Ascending aorta (tissue), 2 donors: ENCODE data around the gene KSR2. TPM values are rescaled to one million over a fixed set of nuclear protein-coding genes. Genes with fewer than 3 reads are reported as not detected.

Source experiments
- DNase-seq, 2 donors: peaks; one replicate each; pipeline ENCODE4 v3.0.0-alpha.2; 2019; ENCODE audit warnings: low spot score in 2 of 2
- H3K27ac ChIP-seq, 2 donors: fragments of 200-600 bp; sonication (generic); one replicate each; pipeline ENCODE4 v1.5.1; 2016 to 2017; ENCODE audit warnings: mild to moderate bottlenecking in 1 of 2
- H3K27me3 ChIP-seq: fragments of 200-600 bp; sonication (generic); one replicate; pipeline ENCODE4 v1.5.1; 2017
- H3K36me3 ChIP-seq, 2 donors: fragments of 200-600 bp; sonication (generic); one replicate each; pipeline ENCODE4 v1.5.1; 2016
- H3K4me1 ChIP-seq, 2 donors: fragments of 200-600 bp; sonication (generic); one replicate each; pipeline ENCODE4 v1.5.1; 2016 to 2017; ENCODE audit warnings: mild to moderate bottlenecking in 1 of 2
- H3K4me3 ChIP-seq, 2 donors: fragments of 200-600 bp; sonication (generic); one replicate each; pipeline ENCODE4 v1.5.1; 2016 to 2017; ENCODE audit warnings: mild to moderate bottlenecking in 1 of 2
- H3K9me3 ChIP-seq, 2 donors: fragments of 200-600 bp; sonication (generic); one replicate each; pipeline ENCODE4 v1.5.1; 2016
- CTCF ChIP-seq, 3 experiments: fragments of 200-600 bp in 2 of 3; fragments of 450-650 bp in 1 of 3; sonication (generic) in 2 of 3; IDR thresholded peaks; one replicate each; pipeline ENCODE4 v1.5.1; 2016 to 2019; ENCODE audit warnings: antibody characterized with exemption in 3 of 3, mild to moderate bottlenecking in 1 of 3, moderate library complexity in 1 of 3
- intact Hi-C: fragments of 100-400 bp; cut with DNase I; formaldehyde crosslinking; loops from one replicate; pipeline ENCODE4 v1.15.1; 2023
- total RNA-seq: library from RNA; depleted of rRNA; stranded (reverse); fragments of >200 nt; gene quantifications from one replicate; pipeline ENCODE4 v1.1.0, GENCODE V29; 2016

Gene KSR2
- total RNA-seq, 1 donor from 2014 or later = 0.11 TPM

GRCh38 chr12:117452112-117452511 lies 516.7 kb downstream of the KSR2 start:
- TF ChIP-seq CTCF (IDR thresholded peaks at IDR 0.05) = no peak
- Histone ChIP-seq H3K36me3 (no peaks in the 10 kb centered on the region), H3K27me3 (no peaks in the 10 kb centered on the region), H3K4me1 (no peaks in the 10 kb centered on the region), H3K4me3 (no peak overlapping the region), H3K27ac (no peak overlapping the region), H3K9me3 (no peaks in the 10 kb centered on the region)
- DNase-seq = no peak
- intact Hi-C loops = no loop called here

- intact Hi-C loops = no loop called here
- Histone ChIP-seq H3K4me1 (no peaks in the 10 kb centered on the region), H3K9me3 (no peaks in the 10 kb centered on the region), H3K36me3 (no peaks in the 10 kb centered on the region), H3K27ac (no peak overlapping the region), H3K4me3 (no peak overlapping the region), H3K27me3 (no peaks in the 10 kb centered on the region)
- no peak for DNase-seq
- no peak for TF ChIP-seq CTCF (IDR thresholded peaks at IDR 0.05)
Measured at GRCh38 chr12:117450209-117450608, 518.6 kb downstream of the KSR2 start.

GRCh38 chr12:117447665-117448366 lies 521.0 kb downstream of the KSR2 start:
- Histone ChIP-seq H3K27ac (no peak overlapping the region), H3K27me3 (no peaks in the 10 kb centered on the region), H3K9me3 (no peaks in the 10 kb centered on the region), H3K4me1 (no peaks in the 10 kb centered on the region), H3K4me3 (no peak overlapping the region), H3K36me3 (no peaks in the 10 kb centered on the region)
- intact Hi-C loops = no loop called here
- TF ChIP-seq CTCF (IDR thresholded peaks at IDR 0.05) = no peak
- DNase-seq = no peak

GRCh38 chr12:117444781-117445180 lies 524.0 kb downstream of the KSR2 start:
- Histone ChIP-seq H3K4me1 (no peaks in the 10 kb centered on the region), H3K4me3 (no peak overlapping the region), H3K36me3 (no peaks in the 10 kb centered on the region), H3K27ac (no peak overlapping the region), H3K9me3 (no peaks in the 10 kb centered on the region), H3K27me3 (no peaks in the 10 kb centered on the region)
- TF ChIP-seq CTCF (IDR thresholded peaks at IDR 0.05) = no peak
- no peak for DNase-seq
- intact Hi-C loops = no loop called here

- intact Hi-C loops = no loop called here
Measured at GRCh38 chr12:117441751-117442150, 527.0 kb downstream of the KSR2 start.

More at GRCh38 chr12:117441751-117442150, 527.0 kb downstream of the KSR2 start:
- TF ChIP-seq CTCF (IDR thresholded peaks at IDR 0.05) = no peak
- Histone ChIP-seq H3K4me1 (no peaks in the 10 kb centered on the region), H3K36me3 (no peaks in the 10 kb centered on the region), H3K4me3 (no peak overlapping the region), H3K27me3 (no peaks in the 10 kb centered on the region), H3K9me3 (no peaks in the 10 kb centered on the region), H3K27ac (no peak overlapping the region)
- DNase-seq = no peak
